GM23248 (cell line): ENCODE measurements around the gene OR10A4. TPM values are rescaled to one million over a fixed set of nuclear protein-coding genes. Genes with fewer than 3 reads are reported as not detected.
A peak's percentile ranks its signal among the peaks of the same experiment; 100 is the strongest.

Experiments used
- DNase-seq: peaks from one replicate; pipeline ENCODE4 v3.0.0-alpha.2; 2015
- H2AFZ ChIP-seq: fragments of 200-600 bp; sonication (generic); 2 replicates; pipeline ENCODE4 v1.6.1; 2016; ENCODE audit warnings: antibody characterized with exemption
- H3F3A ChIP-seq: fragments of 200-600 bp; sonication (generic); 2 replicates; pipeline ENCODE4 v1.6.1; 2016; ENCODE audit warnings: mild to moderate bottlenecking, antibody characterized with exemption, mixed run types; ENCODE audit not compliant: insufficient read depth
- H3K27ac ChIP-seq: fragments of 200-600 bp; sonication (generic); 2 replicates; pipeline ENCODE4 v1.5.1; 2016; ENCODE audit warnings: mild to moderate bottlenecking
- H3K27me3 ChIP-seq: fragments of 200-600 bp; sonication (generic); replicated peaks from 2 replicates; pipeline ENCODE4 v1.6.1; 2016; ENCODE audit warnings: mild to moderate bottlenecking; ENCODE audit not compliant: insufficient read depth
- H3K36me3 ChIP-seq: fragments of 200-600 bp; sonication (generic); 2 replicates; pipeline ENCODE4 v1.6.1; 2016; ENCODE audit warnings: low read depth, mild to moderate bottlenecking
- H3K4me1 ChIP-seq: fragments of 200-600 bp; sonication (generic); 2 replicates; pipeline ENCODE4 v1.6.1; 2016; ENCODE audit warnings: mild to moderate bottlenecking; ENCODE audit not compliant: insufficient read depth
- H3K4me2 ChIP-seq: fragments of 200-600 bp; sonication (generic); one replicate; pipeline ENCODE4 v1.6.1; 2016; ENCODE audit warnings: mild to moderate bottlenecking; ENCODE audit not compliant: unreplicated experiment
- H3K4me3 ChIP-seq: fragments of 200-600 bp; sonication (generic); 2 replicates; pipeline ENCODE4 v1.5.1; 2016; ENCODE audit warnings: mild to moderate bottlenecking
- H3K79me2 ChIP-seq: fragments of 200-600 bp; sonication (generic); 2 replicates; pipeline ENCODE4 v1.6.1; 2016; ENCODE audit warnings: mild to moderate bottlenecking; ENCODE audit not compliant: insufficient read depth
- H3K9ac ChIP-seq: fragments of 200-600 bp; sonication (generic); 2 replicates; pipeline ENCODE4 v1.6.1; 2016; ENCODE audit warnings: mild to moderate bottlenecking
- H3K9me2 ChIP-seq: fragments of 200-600 bp; sonication (generic); 2 replicates; pipeline ENCODE4 v1.6.1; 2016; ENCODE audit warnings: mixed run types, mild to moderate bottlenecking, moderate library complexity; ENCODE audit not compliant: insufficient read depth
- H3K9me3 ChIP-seq: fragments of 200-600 bp; sonication (generic); one replicate; pipeline ENCODE4 v1.6.1; 2017; ENCODE audit warnings: low read depth
- H4K20me1 ChIP-seq: fragments of 200-600 bp; sonication (generic); 2 replicates; pipeline ENCODE4 v1.6.0; 2016; ENCODE audit not compliant: insufficient read depth
- EZH2 ChIP-seq: fragments of 200-600 bp; sonication (generic); IDR thresholded peaks from 2 replicates; pipeline ENCODE4 v1.6.1; 2018; ENCODE audit warnings: antibody characterized with exemption, mild to moderate bottlenecking; ENCODE audit not compliant: insufficient read depth, poor library complexity, severe bottlenecking
- EZH2phosphoT487 ChIP-seq: fragments of 200-600 bp; sonication (generic); IDR thresholded peaks from 2 replicates; pipeline ENCODE4 v1.6.1; 2018; ENCODE audit warnings: antibody characterized with exemption, moderate library complexity, mild to moderate bottlenecking, low read depth; ENCODE audit not compliant: insufficient read depth
- WGBS, 2 experiments: methylation state at CpG; one replicate each; pipeline ENCODE4 v1.1.6; 2015 to 2017; ENCODE audit warnings: low lambda C conversion rate in 2 of 2, low coverage in 1 of 2; ENCODE audit errors: missing lambda C conversion rate in 2 of 2; 5-methylcytosine and 5-hydroxymethylcytosine counted together
- in situ Hi-C: fragments of 300-500 bp; cut with MboI; formaldehyde crosslinking; loops from 2 replicates; pipeline ENCODE4 v1.15.0; 2020
- polyA plus RNA-seq: library from polyadenylated mRNA; unstranded; fragments of >200 nt; fragmentation: Nextera tagmentation; extraction: Ambion mirVana; gene quantifications from 2 replicates; pipeline ENCODE4 v1.2.1, GENCODE V29; 2016
- total RNA-seq: library from RNA; depleted of rRNA; stranded (reverse); fragments of >200 nt; shearing (Covaris generic); gene quantifications from 2 replicates; pipeline ENCODE4 v1.2.3, GENCODE V29; 2014; rRNA removed

OR10A4 gene
- total and polyA plus RNA-seq, 2 experiments from 2014 or later = not detected

GRCh38 chr11:6926208-6927029 lies 50.0 kb downstream of the OR10A4 start, which contains the start of gene ZNF215:
ZNF215 (plus strand) TSS chr11:6926426; CDS start chr11:6932273, 5,847 bp downstream.
- Histone ChIP-seq H3K27ac (peak within 1 kb of the TSS; percentile 83), H3K9me3 (no peaks in the 10 kb centered on the region), H3K4me3 (peak within 1 kb of the TSS; percentile 82), H3F3A (peaks cover 18% of the 10 kb centered on the region), H2AFZ (peak within 1 kb of the TSS; percentile 99), H3K4me2 (peak within 1 kb of the TSS; percentile 85), H3K4me1 (peaks cover 12% of the 10 kb centered on the region; the same call in 1 of the 2 replicates), H4K20me1 (no peaks in the 10 kb centered on the region), H3K9ac (peak within 1 kb of the TSS; percentile 82), H3K79me2 (peaks cover 23% of the 10 kb centered on the region), H3K27me3 (no peaks in the 10 kb centered on the region), H3K9me2 (no peaks in the 10 kb centered on the region; the same call in 1 of the 2 replicates), H3K36me3 (no peaks in the 10 kb centered on the region)
- TF ChIP-seq EZH2 = no peak
- 1 to 2% methylated on average over 44 to 60 of the region's 61 CpGs for WGBS, 2 experiments
- DNase-seq = peak; percentile 97
- in situ Hi-C loops = no loop called here

- peak overlapping the region; percentile 82 for H3K4me3 ChIP-seq
- H4K20me1 ChIP-seq = no peaks in the 10 kb centered on the region
- TF ChIP-seq EZH2phosphoT487 (no peak), EZH2 (no peak)
- DNase-seq = peak; percentile 9
- H3K79me2 ChIP-seq = peaks cover 23% of the 10 kb centered on the region
- H3K9me3 ChIP-seq = no peaks in the 10 kb centered on the region
- H2AFZ ChIP-seq = peak overlapping the region; percentile 99
- H3K9me2 ChIP-seq = no peaks in the 10 kb centered on the region; the same call in 1 of the 2 replicates
- WGBS, 2 experiments = 22 to 23% methylated on average over 11 of the region's 11 CpGs
- peak overlapping the region; percentile 82 for H3K9ac ChIP-seq
- H3K4me1 ChIP-seq = peaks cover 12% of the 10 kb centered on the region; the same call in 1 of the 2 replicates
- in situ Hi-C loops = no loop called here
- peak overlapping the region; percentile 85 for H3K4me2 ChIP-seq
- peaks cover 18% of the 10 kb centered on the region for H3F3A ChIP-seq
- H3K36me3 ChIP-seq = no peaks in the 10 kb centered on the region
- H3K27me3 ChIP-seq = no peaks in the 10 kb centered on the region
- H3K27ac ChIP-seq = peak overlapping the region; percentile 83
Observed at GRCh38 chr11:6927030-6927617, 50.7 kb downstream of the OR10A4 start.

Other genes starting within 250 kb of the OR10A4 start
- 5.8 and 6.4 TPM in 2 replicates for gene DCHS1, start 220.8 kb upstream of the OR10A4 start, total RNA-seq
- gene DCHS1, start 220.8 kb upstream of the OR10A4 start, polyA plus RNA-seq = 0.86 and 1.1 TPM in 2 replicates
- 53.5 and 104 TPM in 2 replicates for gene MRPL17, start 193.3 kb upstream of the OR10A4 start, total RNA-seq
- gene MRPL17, start 193.3 kb upstream of the OR10A4 start, polyA plus RNA-seq = 107 and 114 TPM in 2 replicates
- 0.22 and 0.25 TPM in 2 replicates for gene OR2AG2, start 104.6 kb upstream of the OR10A4 start, total RNA-seq
- gene OR2AG2, start 104.6 kb upstream of the OR10A4 start, polyA plus RNA-seq = not detected in 2 replicates
- gene OR2AG1, start 93.6 kb upstream of the OR10A4 start, total RNA-seq = not detected in 2 replicates
- not detected in 2 replicates for gene OR2AG1, start 93.6 kb upstream of the OR10A4 start, polyA plus RNA-seq
- gene OR6A2, start 76.9 kb upstream of the OR10A4 start, total RNA-seq = not detected in 2 replicates
- not detected in 2 replicates for gene OR6A2, start 76.9 kb upstream of the OR10A4 start, polyA plus RNA-seq
- gene OR10A5, start 30.9 kb upstream of the OR10A4 start, total RNA-seq = not detected in 2 replicates
- not detected in 2 replicates for gene OR10A5, start 30.9 kb upstream of the OR10A4 start, polyA plus RNA-seq
- not detected in 2 replicates for gene OR10A2, start 13.6 kb upstream of the OR10A4 start, total RNA-seq
- gene OR10A2, start 13.6 kb upstream of the OR10A4 start, polyA plus RNA-seq = 0.10 and 0.11 TPM in 2 replicates
- 0.22 TPM in 1 of 2 replicates, not detected in the other for gene OR2D2, start 15.9 kb downstream of the OR10A4 start, total RNA-seq
- gene OR2D2, start 15.9 kb downstream of the OR10A4 start, polyA plus RNA-seq = not detected in 2 replicates
- gene OR2D3, start 44.4 kb downstream of the OR10A4 start, total RNA-seq = not detected in 2 replicates
- 0.18 TPM in 1 of 2 replicates, not detected in the other for gene OR2D3, start 44.4 kb downstream of the OR10A4 start, polyA plus RNA-seq
- gene ZNF215, start 49.8 kb downstream of the OR10A4 start, total RNA-seq = 3.5 and 4.9 TPM in 2 replicates
- 5.4 and 5.6 TPM in 2 replicates for gene ZNF215, start 49.8 kb downstream of the OR10A4 start, polyA plus RNA-seq
- 1.3 and 2.1 TPM in 2 replicates for gene ZNF214, start 143.7 kb downstream of the OR10A4 start, total RNA-seq
- 1.3 and 2.4 TPM in 2 replicates for gene ZNF214, start 143.7 kb downstream of the OR10A4 start, polyA plus RNA-seq
- gene NLRP14, start 143.9 kb downstream of the OR10A4 start, total RNA-seq = not detected in 2 replicates
- 0.13 TPM in 1 of 2 replicates, not detected in the other for gene NLRP14, start 143.9 kb downstream of the OR10A4 start, polyA plus RNA-seq
- not detected in 2 replicates for gene RBMXL2, start 212.4 kb downstream of the OR10A4 start, total RNA-seq
- gene RBMXL2, start 212.4 kb downstream of the OR10A4 start, polyA plus RNA-seq = not detected in 2 replicates